Measurements from ENCODE around the gene EIPR1.
A peak's percentile ranks its signal among the peaks of the same experiment; 100 is the strongest.

Gene EIPR1

GRCh38 chr2:3172265-3172935 is 205.2 kb downstream of the EIPR1 start:
- no peak for DNase-seq

GRCh38 chr2:3171564-3172264 is 205.9 kb downstream of the EIPR1 start:
- no peak for DNase-seq

- no peak for DNase-seq
These were observed 206.7 kb downstream of the EIPR1 start for GRCh38 chr2:3170792-3171455.

GRCh38 chr2:3169106-3169870 is 208.3 kb downstream of the EIPR1 start:
- DNase-seq = peak; percentile 55

- peak; percentile 62 for DNase-seq
These were observed 209.3 kb downstream of the EIPR1 start for GRCh38 chr2:3168230-3168891.

GRCh38 chr2:3163401-3163800 is 214.2 kb downstream of the EIPR1 start:
- no peak for DNase-seq

DNA sequence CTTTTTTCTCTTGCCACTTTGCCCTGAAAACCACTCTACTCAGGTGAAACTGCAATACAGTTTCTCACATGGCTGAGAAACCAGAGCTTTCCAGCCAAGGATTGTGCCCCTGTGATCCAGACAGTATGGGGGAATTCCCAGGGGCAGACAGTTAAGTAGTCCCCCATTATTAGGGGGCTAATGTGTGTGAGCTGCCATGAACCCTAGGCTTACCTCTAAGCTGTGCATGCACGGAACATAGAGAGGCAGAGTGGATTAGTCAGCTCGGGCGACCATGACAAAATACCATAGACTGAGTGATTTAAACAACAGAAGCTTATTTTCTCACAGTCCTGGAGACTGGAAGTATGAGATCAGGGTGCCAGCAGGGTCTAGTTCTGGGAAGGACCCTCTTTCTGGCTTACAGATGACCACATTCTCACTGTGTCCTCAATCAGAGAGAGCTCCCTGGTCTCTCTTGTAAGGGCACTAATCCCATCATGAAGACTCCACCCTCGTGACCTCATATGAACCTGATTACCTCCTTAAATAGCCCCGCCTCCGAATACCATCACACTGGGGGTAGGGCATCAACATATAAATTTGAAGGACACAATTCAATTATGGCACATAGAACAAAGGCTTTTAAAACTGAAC is 215.1 kb downstream of the EIPR1 start:
- DNase-seq = no peak

DNA sequence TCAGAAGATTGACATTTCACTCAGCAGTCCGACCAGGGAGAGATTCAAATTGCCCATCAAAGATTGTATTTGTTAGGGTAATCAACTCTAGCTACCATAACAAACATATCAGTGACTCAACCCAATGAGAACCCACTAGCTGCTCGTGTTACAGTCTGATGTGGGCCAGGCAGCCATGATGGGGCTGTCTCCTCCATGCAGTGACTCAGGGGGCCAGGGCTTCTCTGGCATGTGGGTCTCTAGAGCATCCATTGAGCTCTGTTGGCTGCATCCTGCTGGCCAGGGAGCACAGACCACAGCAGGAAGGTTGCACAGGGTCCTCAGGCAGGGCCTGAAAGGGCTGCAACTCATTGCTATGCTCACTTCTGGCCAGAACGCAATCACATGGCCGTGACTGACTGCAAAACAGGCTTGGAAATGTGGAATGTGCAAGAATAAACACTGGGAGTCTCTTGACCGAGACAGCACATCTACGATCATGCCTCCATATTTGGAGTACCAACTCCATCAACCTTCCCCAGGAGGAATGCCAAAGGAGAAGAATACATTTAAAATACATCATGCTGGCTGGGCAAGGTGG is 216.8 kb downstream of the EIPR1 start:
- no peak for DNase-seq

GRCh38 chr2:3159782-3160545 is 217.7 kb downstream of the EIPR1 start:
- no peak for DNase-seq

- no peak for DNase-seq
These were observed 222.9 kb downstream of the EIPR1 start for GRCh38 chr2:3154700-3155099.

DNA sequence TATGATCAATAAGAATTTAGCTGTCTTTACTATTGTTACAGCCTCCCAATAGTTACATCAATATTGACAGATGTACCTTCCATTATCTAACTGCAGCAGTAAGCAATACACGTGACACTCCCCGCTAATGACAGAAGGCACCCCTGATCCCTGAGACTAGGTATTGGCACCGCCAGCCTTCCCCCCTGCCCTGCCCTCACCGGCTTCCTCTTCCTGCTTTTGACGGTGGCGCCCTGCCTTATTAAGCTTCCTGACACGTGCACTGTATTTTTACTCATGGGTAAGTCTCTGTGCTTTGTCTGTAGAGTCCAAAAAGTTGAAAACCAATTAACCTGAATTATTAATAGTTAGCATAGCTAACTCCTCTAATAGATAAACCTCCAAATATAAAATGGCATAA is 223.5 kb downstream of the EIPR1 start:
- DNase-seq = no peak

DNA sequence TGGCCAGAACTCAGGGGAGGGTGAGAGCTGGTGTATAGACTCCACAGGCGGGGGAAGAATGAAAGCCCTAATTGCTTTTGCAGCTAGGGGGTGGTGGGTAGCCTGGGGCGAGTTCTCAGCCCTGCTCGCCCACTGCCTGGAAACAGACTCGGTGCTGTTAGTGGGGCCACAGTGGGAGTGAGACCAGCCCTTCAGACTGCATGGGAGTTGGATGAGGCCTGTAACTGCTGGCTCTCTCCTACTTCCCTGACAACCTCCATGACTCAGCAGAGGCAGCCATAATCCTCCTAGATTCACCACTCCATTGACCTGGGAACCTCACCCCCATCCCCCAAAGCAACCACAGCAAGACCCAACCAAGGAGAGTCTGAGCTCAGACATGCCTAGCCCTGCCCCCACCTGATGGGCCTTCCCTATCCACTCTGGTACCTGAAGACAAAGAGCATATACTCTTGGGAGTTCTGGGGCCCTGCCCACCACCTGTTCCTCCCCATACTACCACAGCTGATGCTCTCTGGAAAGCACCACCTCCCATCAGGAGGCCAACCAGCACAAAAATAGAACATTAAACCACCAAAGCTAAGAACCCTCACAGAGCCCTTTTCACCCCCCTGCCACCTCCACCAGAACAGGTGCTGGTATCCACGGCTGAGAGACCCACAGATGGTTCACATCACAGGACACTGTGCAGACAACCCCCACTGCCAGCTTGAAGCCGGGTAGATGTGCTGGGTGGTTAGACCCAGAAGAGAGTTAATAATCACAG is 226.3 kb downstream of the EIPR1 start:
- DNase-seq = no peak

DNA sequence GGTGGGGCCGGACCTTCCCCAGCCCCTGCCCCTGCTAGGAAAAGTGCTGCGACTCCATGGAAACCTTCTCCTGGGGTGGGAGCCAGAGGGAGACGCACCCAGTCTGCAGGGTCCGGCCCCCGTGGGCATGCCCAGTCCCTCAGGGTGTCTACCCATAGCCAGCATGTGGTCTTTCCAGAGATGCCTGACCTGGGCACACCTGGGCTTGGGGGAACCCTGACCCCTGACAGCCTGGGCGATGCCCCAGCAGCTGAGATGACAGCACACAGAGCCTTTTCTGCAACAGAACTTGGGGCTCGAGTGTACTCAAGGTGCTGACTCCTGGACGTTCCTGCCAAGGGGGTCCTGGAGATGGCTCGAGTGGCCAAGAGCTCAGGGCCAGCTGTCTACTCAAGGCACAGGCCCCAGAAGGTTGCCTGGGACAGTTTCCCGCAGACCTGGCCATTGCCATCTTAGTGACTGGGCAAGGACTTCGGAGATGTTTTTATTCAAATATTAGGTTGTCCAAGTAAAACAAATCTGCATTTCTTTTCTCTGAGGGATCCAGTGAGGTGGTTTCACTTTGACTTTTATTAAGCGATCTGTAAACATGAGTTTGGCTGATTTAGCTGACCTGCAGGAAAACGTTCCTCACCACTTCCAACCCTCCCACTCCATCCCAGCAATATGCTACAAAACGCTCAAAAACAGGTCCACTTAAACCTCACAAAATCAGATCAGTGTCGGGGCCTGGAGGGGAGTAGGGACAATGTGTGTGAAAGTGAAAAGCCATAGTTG is 228.0 kb downstream of the EIPR1 start:
- no peak for DNase-seq

DNA sequence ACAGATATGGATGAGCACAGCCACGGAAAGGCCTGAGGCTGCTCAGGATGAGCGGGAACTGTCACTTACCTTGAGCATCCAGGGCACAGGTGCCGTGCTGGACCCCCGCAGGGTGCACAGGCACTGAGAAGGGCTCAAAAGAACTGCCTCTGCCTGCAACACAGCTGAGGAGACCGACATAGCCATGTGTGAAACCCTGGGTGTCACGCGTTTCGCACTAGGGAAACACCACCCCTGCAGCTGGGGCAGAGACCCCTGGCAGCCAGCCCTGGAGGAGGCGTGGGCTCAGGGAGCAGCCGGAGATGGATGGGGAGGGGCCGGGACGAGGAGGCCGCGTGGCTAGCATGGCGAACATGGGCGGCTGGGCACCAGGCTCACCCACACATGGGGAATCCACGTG is 228.9 kb downstream of the EIPR1 start:
- no peak for DNase-seq

DNA sequence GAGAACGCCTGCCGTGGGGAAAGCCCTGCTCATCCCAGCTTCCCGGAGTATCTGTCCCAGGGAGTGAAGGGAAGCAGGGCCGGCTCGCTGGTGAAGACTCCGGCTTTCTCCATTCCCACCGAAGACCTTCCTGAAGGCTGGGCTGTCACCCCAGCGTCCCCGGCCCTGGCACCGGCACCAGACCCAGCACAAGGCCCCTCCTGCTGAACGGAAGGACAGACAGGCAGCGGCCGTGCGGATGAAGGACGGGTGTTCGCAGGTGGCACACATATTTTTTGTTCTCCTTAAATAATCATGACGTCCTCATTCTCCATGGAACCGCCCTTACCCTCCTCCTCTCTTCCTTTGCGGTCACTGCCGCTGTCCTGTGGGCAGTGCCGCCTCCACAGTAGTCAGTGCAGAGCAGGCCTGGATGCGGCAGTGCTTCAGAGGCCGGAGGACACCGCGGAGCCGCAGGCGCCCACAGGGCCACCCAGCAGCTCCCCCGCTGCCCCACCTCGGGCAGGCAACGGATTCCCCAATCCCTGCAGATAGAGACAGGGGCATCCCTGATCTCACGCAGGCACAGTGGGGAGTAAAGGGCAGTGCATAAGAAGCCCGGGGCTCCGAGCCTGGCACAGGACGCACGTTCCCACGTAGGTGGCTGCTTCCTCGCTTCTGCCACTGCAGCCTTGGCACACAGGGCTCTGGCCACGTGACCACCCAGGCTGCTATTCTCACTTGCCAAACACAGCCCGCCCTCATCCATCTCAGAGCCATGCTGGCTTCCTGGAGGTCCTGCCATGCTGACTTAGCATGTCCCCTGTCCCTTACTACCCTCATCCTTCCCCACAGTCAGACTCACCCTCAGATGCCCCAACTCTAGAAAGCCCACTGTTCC is 229.7 kb downstream of the EIPR1 start:
- no peak for DNase-seq

DNA sequence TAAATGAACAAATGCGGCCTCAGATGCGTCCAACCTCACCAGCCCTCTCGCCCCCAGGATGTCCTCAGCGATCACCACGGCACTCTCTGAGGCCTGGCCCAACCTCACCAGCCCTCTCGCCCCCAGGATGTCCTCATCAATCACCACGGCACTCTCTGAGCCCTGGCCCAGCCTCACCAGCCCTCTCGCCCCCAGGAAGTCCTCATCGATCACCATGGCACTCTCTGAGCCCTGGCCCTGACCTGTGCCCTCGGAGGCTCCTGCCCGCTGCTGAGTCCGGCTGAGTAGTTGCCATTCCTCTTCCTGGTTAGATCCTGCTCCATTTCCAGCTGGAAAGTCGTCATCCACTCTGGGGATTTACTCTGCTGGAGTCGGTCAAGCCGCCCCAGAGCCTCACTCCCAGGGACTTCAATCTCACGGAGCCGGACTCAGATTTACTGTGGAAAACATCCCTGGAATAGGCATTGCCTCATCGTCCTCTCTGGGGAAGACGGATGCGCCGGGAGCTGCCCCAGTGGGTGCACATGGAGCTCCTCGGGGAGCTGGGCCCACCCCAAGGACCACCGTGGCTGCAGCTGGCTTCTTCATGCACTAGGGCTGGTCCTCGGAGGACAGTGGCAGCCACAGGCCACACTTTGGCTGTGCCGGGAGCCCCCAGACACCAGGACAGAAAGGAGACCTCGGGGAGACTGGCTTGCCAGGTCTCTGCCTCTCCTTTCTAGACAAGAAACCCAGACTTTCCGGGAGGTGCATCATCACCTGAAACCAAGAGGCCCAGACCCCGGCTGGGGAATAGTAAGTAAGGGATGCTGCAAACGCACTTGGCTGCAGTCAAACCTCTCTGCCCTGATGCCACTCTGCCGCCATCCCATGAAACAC is 230.6 kb downstream of the EIPR1 start:
- DNase-seq = no peak

DNA sequence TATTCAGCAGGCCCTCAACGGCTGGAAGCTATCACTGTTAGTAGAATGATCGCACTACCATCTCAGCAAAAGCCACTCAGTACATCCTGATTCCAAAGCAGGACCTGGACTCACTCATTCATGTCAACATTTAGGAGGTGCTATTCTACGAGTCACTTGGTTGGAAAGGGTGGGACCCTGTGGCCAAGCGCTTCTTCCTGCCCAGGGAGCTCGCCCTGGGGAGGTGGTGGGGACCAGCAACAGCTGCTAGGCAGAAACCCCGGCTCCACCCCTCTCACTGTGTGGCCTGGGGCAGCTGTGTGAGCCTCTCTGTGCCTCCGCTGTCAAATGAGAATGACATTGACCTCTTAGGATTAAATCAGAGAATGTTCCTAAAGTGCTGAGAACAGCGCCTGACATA is 231.4 kb downstream of the EIPR1 start:
- DNase-seq = no peak
